ENCODE data around the gene NAXD.

Gene NAXD

DNA sequence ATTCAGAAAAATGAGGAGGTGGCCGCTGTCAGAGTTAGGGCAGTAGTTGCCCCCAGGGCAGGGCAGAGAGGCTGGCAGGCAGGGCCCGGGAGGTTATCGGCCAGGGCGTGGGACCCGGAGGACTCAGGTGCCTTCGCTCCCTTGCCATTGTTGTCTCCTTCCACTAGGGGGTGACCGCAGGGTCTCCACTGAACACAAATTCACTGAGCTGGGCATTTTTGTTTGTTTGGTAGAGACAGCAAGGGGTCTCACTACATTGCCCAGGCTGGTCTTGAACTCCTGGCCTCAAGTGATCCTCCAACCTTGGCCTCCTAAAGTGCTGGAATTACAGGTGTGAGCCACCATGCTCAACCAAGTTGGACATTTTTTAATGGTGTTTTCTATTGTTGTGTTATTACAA is 65.5 kb downstream of the NAXD start:
- peak in 1 of 2 experiments; percentile 25 for DNase-seq (ENCODE audit: low read depth in 1 of 2, low spot score in 1 of 2)
- in situ Hi-C loops (cut with HindIII; ENCODE audit: low pct_unique_long_range_greater_than_20kb, low sequenced_read_pairs), result no loop called here
- no peak for TF ChIP-seq JUND (IDR thresholded peaks at IDR 0.05; ENCODE audit: low read depth)

DNA sequence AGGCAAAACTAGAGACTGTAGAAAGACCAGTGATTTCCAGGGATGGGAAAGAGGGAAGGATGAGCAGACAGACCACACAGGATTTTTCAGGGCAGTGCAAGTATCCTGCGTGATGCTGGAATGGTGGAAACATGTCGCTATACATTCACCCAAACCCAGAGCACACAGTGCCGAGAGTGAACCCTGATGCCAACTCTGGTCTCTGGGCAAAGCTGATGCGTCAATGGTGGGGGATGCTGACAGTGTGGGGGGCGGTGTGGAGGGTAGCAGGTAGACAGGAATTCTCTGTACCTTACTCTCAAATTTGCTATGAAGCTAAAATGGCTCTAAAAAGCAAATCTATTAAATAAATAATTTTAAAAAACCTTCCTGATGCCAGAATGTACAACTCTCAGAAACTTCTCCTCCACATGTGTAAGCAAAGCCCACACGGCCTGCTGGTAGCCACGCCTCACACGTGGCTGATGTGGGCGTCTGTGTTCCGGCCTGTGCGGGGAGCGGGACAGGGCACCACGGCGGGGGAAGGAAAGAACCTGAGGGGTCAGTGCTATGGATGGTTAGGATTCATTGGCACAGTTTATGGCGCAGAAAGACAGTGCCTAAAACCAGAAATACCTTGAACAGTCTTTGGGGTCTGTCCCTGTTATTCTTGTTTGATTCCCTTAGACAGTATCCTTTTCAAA is 66.7 kb downstream of the NAXD start:
- no peak for DNase-seq (ENCODE audit: low read depth in 1 of 2, low spot score in 1 of 2)
- no peak for TF ChIP-seq JUND (IDR thresholded peaks at IDR 0.05; ENCODE audit: low read depth)
- in situ Hi-C loops (cut with HindIII; ENCODE audit: low pct_unique_long_range_greater_than_20kb, low sequenced_read_pairs), result no loop called here

DNA sequence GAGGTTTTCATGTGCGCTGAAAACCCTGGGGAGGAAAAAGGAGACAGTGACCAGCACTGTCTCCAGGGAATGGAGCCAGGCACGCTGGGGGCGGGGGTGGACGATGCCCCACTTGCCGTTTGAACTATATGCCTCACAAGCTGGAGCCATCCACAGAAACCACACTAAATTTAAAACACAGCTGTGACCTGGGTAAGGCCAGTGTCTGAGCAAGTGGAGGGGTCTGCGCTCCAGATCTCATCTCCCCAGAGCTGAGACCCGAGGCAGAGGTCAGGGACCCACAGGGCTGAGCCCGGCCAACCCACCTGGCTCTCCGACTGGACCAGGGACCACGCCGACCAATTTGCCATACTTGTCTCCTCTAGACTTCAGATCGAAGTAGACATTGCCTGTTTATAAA is 67.4 kb downstream of the NAXD start:
- no peak for DNase-seq (ENCODE audit: low read depth in 1 of 2, low spot score in 1 of 2)
- in situ Hi-C loops (cut with HindIII; ENCODE audit: low pct_unique_long_range_greater_than_20kb, low sequenced_read_pairs), result no loop called here
- no peak for TF ChIP-seq JUND (IDR thresholded peaks at IDR 0.05; ENCODE audit: low read depth)

DNA sequence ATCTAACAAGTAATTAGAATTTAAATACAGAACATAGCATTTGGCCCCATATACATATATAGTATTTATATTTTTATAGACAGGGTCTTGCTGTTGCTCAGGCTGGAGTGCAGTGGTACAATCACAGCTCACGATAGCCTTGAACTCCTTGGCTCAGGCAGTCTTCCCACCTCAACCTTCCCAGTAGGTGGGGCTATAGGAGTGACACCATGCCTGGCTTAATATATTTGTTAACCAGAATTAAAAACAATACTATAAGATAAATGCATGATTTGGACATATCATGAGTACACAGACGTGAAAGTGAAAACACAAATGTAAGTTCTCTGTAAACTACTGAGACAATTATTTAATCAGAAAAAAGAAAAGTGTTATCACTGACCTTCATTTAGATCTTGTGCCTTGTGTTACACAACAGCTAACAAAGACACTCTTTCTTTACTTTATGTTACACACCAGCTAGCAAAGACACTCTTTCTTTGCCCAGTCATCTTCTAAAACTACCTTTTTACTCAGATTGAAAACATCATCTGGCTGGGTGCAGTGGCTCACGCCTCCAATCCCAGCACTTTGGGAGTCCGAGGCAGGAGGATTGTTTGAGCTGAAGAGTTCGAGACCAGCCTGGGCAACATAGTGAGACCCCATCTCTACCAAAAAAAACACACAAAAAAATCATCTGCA is 68.0 kb downstream of the NAXD start:
- peak in 1 of 2 experiments; percentile 49 for DNase-seq (ENCODE audit: low read depth in 1 of 2, low spot score in 1 of 2)
- in situ Hi-C loops (cut with HindIII; ENCODE audit: low pct_unique_long_range_greater_than_20kb, low sequenced_read_pairs), result no loop called here
- no peak for TF ChIP-seq JUND (IDR thresholded peaks at IDR 0.05; ENCODE audit: low read depth)

DNA sequence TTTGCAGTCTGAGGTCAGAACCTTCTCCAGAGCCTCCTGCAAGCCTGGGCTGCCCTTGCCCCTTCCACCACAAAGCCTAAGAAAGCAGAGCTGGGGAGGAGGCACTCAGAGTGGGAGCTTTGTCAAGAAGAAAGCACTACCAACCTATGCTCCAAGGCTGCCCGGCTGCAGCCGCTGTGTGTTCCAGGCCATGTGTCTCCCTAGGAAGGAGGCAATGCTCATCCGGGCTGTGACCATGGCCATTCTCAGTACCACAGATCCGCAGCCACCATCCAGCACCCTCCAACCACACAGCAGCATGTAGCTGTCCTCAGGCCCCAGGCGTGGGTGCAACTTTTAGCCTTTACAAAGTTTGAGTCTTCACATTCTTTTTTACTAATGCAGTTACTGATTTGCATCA is 68.6 kb downstream of the NAXD start:
- in situ Hi-C loops (cut with HindIII; ENCODE audit: low pct_unique_long_range_greater_than_20kb, low sequenced_read_pairs), result no loop called here
- DNase-seq (ENCODE audit: low read depth in 1 of 2, low spot score in 1 of 2), result no peak
- no peak for TF ChIP-seq JUND (IDR thresholded peaks at IDR 0.05; ENCODE audit: low read depth)

DNA sequence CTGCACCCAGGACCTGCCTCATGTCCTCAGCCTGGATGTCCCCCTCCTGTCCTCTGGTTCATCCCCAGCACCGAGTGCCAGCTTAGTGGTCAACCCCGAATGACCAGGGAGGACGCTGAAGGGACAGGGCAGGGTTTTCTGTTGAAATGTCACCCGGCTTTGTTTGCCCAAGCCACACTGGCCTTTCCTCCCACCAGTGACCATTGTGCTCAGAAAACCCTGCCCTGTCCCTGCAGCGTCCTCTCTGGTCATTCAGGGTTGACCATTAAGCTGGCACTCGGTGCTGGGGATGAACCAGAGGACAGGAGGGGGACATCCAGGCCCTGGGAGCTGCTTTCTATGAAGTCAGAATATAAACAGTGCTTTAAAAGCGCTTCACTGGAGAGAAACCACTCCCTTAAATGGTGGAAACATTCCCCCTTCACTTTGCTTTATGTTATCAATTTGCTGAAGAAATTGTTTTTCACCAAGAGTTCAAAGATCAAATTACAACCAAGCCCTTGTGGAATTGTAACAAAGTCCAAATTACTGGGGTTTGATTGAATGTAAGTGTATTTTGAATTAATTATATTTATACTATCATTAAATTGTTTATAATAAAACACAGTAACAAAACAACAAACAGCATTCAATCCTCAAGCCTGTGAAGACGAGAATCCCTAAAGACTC is 69.2 kb downstream of the NAXD start:
- TF ChIP-seq JUND (IDR thresholded peaks at IDR 0.05; ENCODE audit: low read depth), result no peak
- in situ Hi-C loops (cut with HindIII; ENCODE audit: low pct_unique_long_range_greater_than_20kb, low sequenced_read_pairs), result no loop called here
- DNase-seq (ENCODE audit: low read depth in 1 of 2, low spot score in 1 of 2), result no peak

DNA sequence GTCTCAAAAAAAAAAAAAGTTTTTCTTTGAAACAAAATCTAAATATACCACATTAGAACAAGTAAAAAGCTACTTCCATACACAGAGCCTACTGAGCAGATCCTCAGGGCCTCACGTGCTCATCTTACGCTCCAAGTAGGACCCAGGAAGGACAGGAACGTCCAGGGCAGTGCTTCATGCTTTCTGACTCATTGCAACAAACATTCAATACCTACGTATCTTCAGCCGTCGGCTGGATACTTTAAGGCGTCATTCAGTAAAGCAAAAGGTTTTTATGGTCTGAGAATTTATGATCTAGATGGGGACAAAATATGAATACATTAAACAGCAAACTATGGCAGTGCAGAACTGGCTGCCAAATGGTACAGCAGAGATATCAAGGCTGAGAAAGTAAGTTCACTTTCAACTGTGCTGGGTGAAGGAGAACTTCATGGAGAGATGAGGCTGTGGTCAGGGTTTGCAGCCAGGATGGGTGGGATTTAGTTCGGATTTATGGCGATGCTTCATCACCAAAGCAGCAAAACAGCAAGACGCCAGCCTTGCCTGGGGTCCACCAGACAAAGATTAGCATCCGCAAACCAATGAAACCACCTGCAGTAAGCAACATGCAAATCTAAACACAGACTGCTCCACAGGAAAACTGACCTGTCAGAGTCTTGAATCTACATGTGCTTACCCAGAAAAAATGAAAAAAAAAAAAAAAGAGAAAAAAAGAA is 70.1 kb downstream of the NAXD start:
- DNase-seq (ENCODE audit: low read depth in 1 of 2, low spot score in 1 of 2), result no peak
- TF ChIP-seq JUND (IDR thresholded peaks at IDR 0.05; ENCODE audit: low read depth), result no peak
- in situ Hi-C loops (cut with HindIII; ENCODE audit: low pct_unique_long_range_greater_than_20kb, low sequenced_read_pairs), result no loop called here

DNA sequence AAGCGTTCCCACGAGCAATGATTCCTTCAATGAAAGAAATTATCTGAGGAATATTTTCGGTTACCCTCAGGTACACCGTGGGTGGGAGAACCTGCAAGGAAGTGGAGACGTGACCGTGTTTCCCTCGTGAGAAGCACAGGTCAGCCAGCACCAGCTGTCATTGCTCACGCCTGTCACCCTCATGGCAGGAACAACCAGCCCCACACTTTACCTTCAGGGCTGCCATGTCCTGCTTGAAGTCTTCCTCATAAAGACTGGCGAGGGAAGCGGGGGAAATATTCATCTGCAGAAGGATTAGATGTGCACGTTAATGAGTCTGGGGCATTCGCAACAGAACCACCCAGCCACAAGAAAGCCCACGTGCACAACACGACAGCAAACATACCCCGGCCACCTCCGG is 72.4 kb downstream of the NAXD start:
- in situ Hi-C loops (cut with HindIII; ENCODE audit: low pct_unique_long_range_greater_than_20kb, low sequenced_read_pairs), result no loop called here

DNA sequence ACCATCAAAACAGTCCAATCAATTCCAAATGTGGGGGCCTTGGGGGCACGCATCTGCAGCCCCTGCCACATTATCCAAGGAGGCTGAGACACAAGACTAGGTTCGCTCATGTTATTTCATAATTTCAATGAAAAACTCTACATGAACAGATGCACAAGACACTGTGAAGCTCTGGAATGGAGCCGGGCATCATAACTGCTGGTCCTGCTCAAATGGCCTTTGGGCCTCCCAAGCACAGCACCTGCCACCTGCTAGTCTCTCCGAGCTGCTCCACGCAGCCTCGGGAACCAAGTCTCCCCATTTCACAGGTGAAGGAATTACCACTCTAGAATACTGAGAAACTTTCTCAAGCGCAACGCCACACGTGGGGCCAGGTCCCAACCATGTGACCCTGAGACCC is 73.7 kb downstream of the NAXD start:
- TF ChIP-seq JUND (IDR thresholded peaks at IDR 0.05; ENCODE audit: low read depth), result no peak
- no peak for DNase-seq (ENCODE audit: low read depth in 1 of 2, low spot score in 1 of 2)
- in situ Hi-C loops (cut with HindIII; ENCODE audit: low pct_unique_long_range_greater_than_20kb, low sequenced_read_pairs), result no loop called here

More for the DNA sequence above, 72.4 kb downstream of the NAXD start:
- no peak for TF ChIP-seq JUND (IDR thresholded peaks at IDR 0.05; ENCODE audit: low read depth)
- no peak for DNase-seq (ENCODE audit: low read depth in 1 of 2, low spot score in 1 of 2)

Measured in T47D (cell line).